HepG2 (cell line): ENCODE measurements around the gene E2F1. TPM values are rescaled to one million over a fixed set of nuclear protein-coding genes. Genes with fewer than 3 reads are reported as not detected.
A peak's percentile ranks its signal among the peaks of the same experiment; 100 is the strongest.

Experiments
- ATAC-seq: fragments of 200-7000 bp; cut with Tn5 transposase; 3 replicates; pipeline ENCODE4 v1.9.1; 2020; ENCODE audit warnings: mild to moderate bottlenecking, moderate library complexity
- BruUV-seq: library from RNA; stranded (reverse); fragments of 400-500 nt; replicated peaks from 2 replicates; lab custom pipeline; 2021; lab: Mats Ljungman, UMichigan
- CTCF ChIA-PET: fragments of 300-600 bp; formaldehyde crosslinking; extraction: SDS; loops from one replicate; lab custom pipeline; 2021; ENCODE audit warnings: low total read pairs, inconsistent platforms, low intra/inter-chr PET ratio; lab: Yijun Ruan, JAX
- POLR2A ChIA-PET: fragments of 350-600 bp; sonication (Branson Sonifier 250); formaldehyde crosslinking; loops from one replicate; lab custom pipeline; 2020; ENCODE audit warnings: antibody characterized with exemption, inconsistent platforms; lab: Yijun Ruan, JAX
- DNase-seq: peaks from one replicate; pipeline ENCODE4 v3.0.0-alpha.2; 2015; ENCODE audit warnings: low spot score
- FAIRE-seq: peaks from 3 replicates; lab custom pipeline; 2011; peaks lifted over from hg19 to GRCh38; lab: Jason Lieb, UNC
- H2AFZ ChIP-seq: one replicate; pipeline ENCODE4 v1.6.1; 2011; ENCODE audit warnings: low read length, inconsistent platforms
- H3K27ac ChIP-seq: fragments of 300-600 bp; 3 replicates; pipeline ENCODE4 v1.8.0; 2011; ENCODE audit warnings: mixed run types, mild to moderate bottlenecking, mixed read lengths, low read length, inconsistent platforms; ENCODE audit not compliant: insufficient read depth; ENCODE audit errors: extremely low read length
- H3K27me3 ChIP-seq, 2 experiments: fragments of 200-600 bp in 1 of 2; 2 replicates in 1 of 2; 3 replicates in 1 of 2; pipeline versions ENCODE4 v1.6.0 to v1.8.0; 2011; ENCODE audit warnings: low read length in 2 of 2, mild to moderate bottlenecking in 2 of 2, moderate library complexity in 2 of 2, inconsistent platforms in 1 of 2; ENCODE audit not compliant: insufficient read depth in 2 of 2, control insufficient read depth in 1 of 2
- H3K36me3 ChIP-seq, 2 experiments: fragments of 200-600 bp in 1 of 2; replicated peaks in 1 of 2; 2 replicates in 1 of 2; 3 replicates in 1 of 2; pipeline versions ENCODE4 v1.5.1 to v1.8.0; 2011; ENCODE audit warnings: low read length in 2 of 2, inconsistent platforms in 1 of 2; ENCODE audit not compliant: insufficient read depth in 2 of 2, control insufficient read depth in 1 of 2
- H3K4me1 ChIP-seq: 2 replicates; pipeline ENCODE4 v1.5.1; 2012; ENCODE audit warnings: low read length, inconsistent platforms; ENCODE audit not compliant: insufficient read depth
- H3K4me2 ChIP-seq: 2 replicates; pipeline ENCODE4 v1.6.0; 2011; ENCODE audit warnings: low read depth, low read length, inconsistent platforms
- H3K4me3 ChIP-seq, 3 experiments: fragments of 200-600 bp in 1 of 3; sonication (generic), shearing (Covaris generic) in 1 of 3; replicated peaks in 1 of 3; 2 replicates each; pipeline ENCODE4 v1.5.1; 2011 to 2016; ENCODE audit warnings: low read length in 3 of 3, inconsistent platforms in 2 of 3, low read depth in 2 of 3, mild to moderate bottlenecking in 2 of 3, control low read depth in 1 of 3, mixed read lengths in 1 of 3; ENCODE audit not compliant: insufficient read depth in 1 of 3
- H3K79me2 ChIP-seq: one replicate; pipeline ENCODE4 v1.6.1; 2011; ENCODE audit warnings: low read length, inconsistent platforms; ENCODE audit not compliant: insufficient read depth
- H3K9ac ChIP-seq: 2 replicates; pipeline ENCODE4 v1.6.0; 2011; ENCODE audit warnings: mild to moderate bottlenecking, low read depth, low read length, inconsistent platforms; ENCODE audit not compliant: insufficient read depth
- H3K9me3 ChIP-seq: 2 replicates; pipeline ENCODE4 v1.5.1; 2012; ENCODE audit warnings: mild to moderate bottlenecking, low read length
- H4K20me1 ChIP-seq: 2 replicates; pipeline ENCODE4 v1.6.0; 2011; ENCODE audit warnings: inconsistent platforms, mild to moderate bottlenecking, low read length, moderate library complexity; ENCODE audit not compliant: insufficient read depth
- AKAP8 ChIP-seq: sonication (generic); formaldehyde crosslinking; IDR thresholded peaks from 2 replicates; pipeline ENCODE4 v1.5.1; 2020; ENCODE audit warnings: mild to moderate bottlenecking, missing genetic modification reagents
- ATF7 ChIP-seq, 2 experiments: fragments of 450-650 bp in 1 of 2; sonication (generic) in 1 of 2; formaldehyde crosslinking in 1 of 2; IDR thresholded peaks; 2 replicates each; pipeline versions ENCODE4 v1.4.0 to v1.6.1; 2016 to 2020; ENCODE audit warnings: antibody characterized with exemption in 1 of 2, mild to moderate bottlenecking in 1 of 2, missing genetic modification reagents in 1 of 2
- BRF2 ChIP-seq: sonication (generic); formaldehyde crosslinking; IDR thresholded peaks from 2 replicates; pipeline ENCODE4 v1.8.1; 2022; ENCODE audit warnings: mild to moderate bottlenecking, missing genetic modification reagents
- FOXO4 ChIP-seq: sonication (generic); formaldehyde crosslinking; conservative IDR thresholded peaks from 2 replicates; pipeline ENCODE4 v1.8.1; 2023; ENCODE audit warnings: missing genetic modification reagents
- RBM22 ChIP-seq: fragments of 200-400 bp; formaldehyde crosslinking; optimal IDR thresholded peaks from 2 replicates; pipeline ENCODE3; 2017; ENCODE audit warnings: mild to moderate bottlenecking, low read length, moderate library complexity
- SAFB2 ChIP-seq: sonication (generic); formaldehyde crosslinking; IDR thresholded peaks from 2 replicates; pipeline ENCODE4 v1.5.1; 2020; ENCODE audit warnings: missing genetic modification reagents, low read depth, mild to moderate bottlenecking, borderline replicate concordance
- ZNF33B ChIP-seq: sonication (generic); formaldehyde crosslinking; IDR thresholded peaks from 2 replicates; pipeline ENCODE4 v1.5.1; 2020; ENCODE audit warnings: mild to moderate bottlenecking, missing genetic modification reagents
- ZNF501 ChIP-seq: sonication (generic); formaldehyde crosslinking; IDR thresholded peaks from 2 replicates; pipeline ENCODE4 v1.5.1; 2020; ENCODE audit warnings: mild to moderate bottlenecking, moderate library complexity, missing genetic modification reagents
- ZNF609 ChIP-seq: sonication (generic); formaldehyde crosslinking; IDR thresholded peaks from 2 replicates; pipeline ENCODE4 v1.4.0; 2020; ENCODE audit warnings: mild to moderate bottlenecking, missing genetic modification reagents, borderline replicate concordance
- WGBS: methylation state at CpG from one replicate; pipeline ENCODE4 v1.1.6; 2017; ENCODE audit warnings: low lambda C conversion rate; 5-methylcytosine and 5-hydroxymethylcytosine counted together
- in situ Hi-C: cut with HindIII; loops from 2 replicates; pipeline ENCODE4 v1.10.0; 2017; ENCODE audit warnings: low pct_unique_long_range_greater_than_20kb; ENCODE audit not compliant: extremely low pct_ligation_motif_present
- intact Hi-C: fragments of 100-400 bp; cut with micrococcal nuclease; formaldehyde crosslinking; loops from one replicate; pipeline ENCODE4 v1.10.0; 2022; ENCODE audit not compliant: unreplicated experiment
- polyA plus RNA-seq, 8 experiments: library from polyadenylated mRNA; depleted of rRNA in 3 of 8; stranded (reverse) in 7 of 8; unstranded in 1 of 8; fragments of >200 nt; fragmentation: Illumina TruSeq in 4 of 8; extraction: Trizol in 4 of 8; gene quantifications; 2 replicates each; pipeline versions ENCODE4 v1.2.1 to v1.2.3, GENCODE V29; 2011 to 2016; ENCODE audit warnings: low read depth in 4 of 8, missing spikeins in 1 of 8, mixed read lengths in 1 of 8; ENCODE audit not compliant: insufficient read depth in 1 of 8
- total RNA-seq, 5 experiments: library from RNA; depleted of rRNA; stranded (reverse); fragments of >200 nt; fragmentation: Illumina TruSeq; extraction: Trizol; gene quantifications; 2 replicates each; pipeline ENCODE4 v1.2.3, GENCODE V29; 2016; ENCODE audit warnings: low read depth in 1 of 5

E2F1 gene
- total and polyA plus RNA-seq, 2 of the 13 experiments (the other 11 are each of a cell fraction or from before 2014, with no cell fraction given): 25.5 to 39.4 TPM

GRCh38 chr20:33651562-33652048, 34.6 kb downstream of the E2F1 start (continued):
- TF ChIP-seq FOXO4 (CRISPR knock-in tag): 0 out of 2 replicates have a peak, but pooled peaks have one; percentile 86
- 0 out of 2 replicates have a peak, but pooled peaks have one; percentile 39 for TF ChIP-seq ZNF33B

GRCh38 chr20:33650753-33651561, 35.2 kb downstream of the E2F1 start:
- H4K20me1 ChIP-seq: no peaks in the 10 kb centered on the region; the same call in 1 of the 2 replicates
- FAIRE-seq: no peak
- intact Hi-C loops (loop anchor here (5.0 kb wide), 1 partner anchor 134 kb away; no protein-coding TSS in a partner anchor), in situ Hi-C loops (loop anchor here (5.0 kb wide), 1 partner anchor 189 kb away; no protein-coding TSS in a partner anchor)
- no peaks in the 10 kb centered on the region for H3K9me3 ChIP-seq
- no peak for ATAC-seq
- H3K4me2 ChIP-seq: no peak overlapping the region
- no TSS peak for BruUV-seq
- H3K36me3 ChIP-seq: peaks cover 1 to 2% of the 10 kb centered on the region in 2 experiments; a peak in 1 of 5 replicates
- H3K79me2 ChIP-seq: no peaks in the 10 kb centered on the region
- no peak overlapping the region for H2AFZ ChIP-seq
- no peak for DNase-seq
- no peaks in the 10 kb centered on the region for H3K27me3 ChIP-seq
- no peak overlapping the region for H3K9ac ChIP-seq
- 70% methylated on average over 10 of the region's 10 CpGs for WGBS
- ChIA-PET CTCF (interaction anchor here (4.7 kb wide), 1 partner anchor 193 kb away, joined by 53 read pairs; no protein-coding TSS in a partner anchor), POLR2A (interaction anchor here (0.8 to 2.2 kb wide), 2 partner anchors 12 to 207 kb away, joined by 3 to 8 read pairs; partner anchors contain the start of gene SNTA1)
- peaks cover 37% of the 10 kb centered on the region for H3K4me1 ChIP-seq
- H3K4me3 ChIP-seq: no peak overlapping the region
- H3K27ac ChIP-seq: no peak overlapping the region
- TF ChIP-seq ZNF609 (CRISPR knock-in tag): no peak
- TF ChIP-seq BRF2 (CRISPR knock-in tag): no peak
- TF ChIP-seq ATF7 (IDR thresholded peaks at IDR 0.05): peak; percentile 42; the same call in 1 of the 2 replicates
- TF ChIP-seq ATF7 (CRISPR knock-in tag; IDR thresholded peaks at IDR 0.05): no peak
- TF ChIP-seq RBM22: peak; percentile 89
- 0 out of 2 replicates have a peak, but pooled peaks have one; percentile 72 for TF ChIP-seq SAFB2
- TF ChIP-seq ZNF501 (CRISPR knock-in tag): peak; percentile 23; the same call in 1 of the 2 replicates
- TF ChIP-seq AKAP8 (CRISPR knock-in tag): peak; percentile 88
